ENCODE measurements around the gene PARD3B. TPM values are rescaled to one million over a fixed set of nuclear protein-coding genes. Genes with fewer than 3 reads are reported as not detected.

PARD3B gene
- total RNA-seq, 2 donors from 2014 or later: 15.0 to 17.8 TPM

GRCh38 chr2:204570421-204570820 is 25.1 kb downstream of the PARD3B start:
- TF ChIP-seq CTCF (IDR thresholded peaks at IDR 0.05) (no peak), POLR2A (IDR thresholded peaks at IDR 0.05) (no peak)
- no peak for DNase-seq
- H3K9me3 ChIP-seq: no peaks in the 10 kb centered on the region

GRCh38 chr2:204571041-204571440 is 25.8 kb downstream of the PARD3B start:
- no peaks in the 10 kb centered on the region for H3K27me3 ChIP-seq
- H3K36me3 ChIP-seq (replicated peaks in 1 of 2; ENCODE audit: insufficient read depth in 1 of 2, low read depth in 2 of 2): no peaks in the 10 kb centered on the region
- intact Hi-C loops (cut with DNase I): no loop called here
- TF ChIP-seq POLR2A (IDR thresholded peaks at IDR 0.05) (no peak), CTCF (IDR thresholded peaks at IDR 0.05) (no peak)
- no peaks in the 10 kb centered on the region for H3K4me1 ChIP-seq
- H3K9me3 ChIP-seq: no peaks in the 10 kb centered on the region
- H3K27ac ChIP-seq: no peak overlapping the region
- WGBS, 2 donors: 48 to 62% methylated on average over 2 of the region's 2 CpGs
- H3K4me3 ChIP-seq: no peak overlapping the region
- DNase-seq (no peak), ATAC-seq (no peak)

More at GRCh38 chr2:204570421-204570820, 25.1 kb downstream of the PARD3B start:
- 71% methylated on average over 1 of the region's 1 CpG for WGBS, 2 donors
- no peak for ATAC-seq
- Histone ChIP-seq H3K36me3 (replicated peaks in 1 of 2; ENCODE audit: insufficient read depth in 1 of 2, low read depth in 2 of 2) (no peaks in the 10 kb centered on the region), H3K4me1 (no peaks in the 10 kb centered on the region), H3K4me3 (no peak overlapping the region), H3K27me3 (no peaks in the 10 kb centered on the region), H3K27ac (no peak overlapping the region)
- intact Hi-C loops (cut with DNase I): no loop called here

DNA sequence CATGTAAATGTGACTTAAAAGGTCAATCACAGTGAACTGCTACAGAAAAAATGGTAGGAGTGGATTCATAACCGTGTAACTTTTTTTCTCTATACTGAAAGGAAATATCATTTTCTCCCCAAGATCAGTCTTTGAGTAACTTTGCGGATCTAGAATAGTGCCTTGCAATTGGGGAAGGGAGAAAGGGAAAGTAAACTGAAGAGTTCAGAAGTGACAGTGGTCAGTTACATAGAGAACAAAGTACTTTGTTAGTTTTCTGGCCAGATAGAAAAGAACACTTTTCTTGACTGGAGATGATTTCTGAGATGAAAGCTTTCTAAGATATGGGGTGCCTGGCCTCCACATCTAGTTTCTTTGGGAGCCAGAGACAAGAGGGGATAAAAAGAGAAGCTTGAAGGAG is 26.6 kb downstream of the PARD3B start:
- no peak for DNase-seq
- intact Hi-C loops (cut with DNase I): no loop called here
- TF ChIP-seq CTCF (IDR thresholded peaks at IDR 0.05) (no peak), POLR2A (IDR thresholded peaks at IDR 0.05) (no peak)
- Histone ChIP-seq H3K9me3 (no peaks in the 10 kb centered on the region), H3K27ac (no peak overlapping the region), H3K4me1 (no peaks in the 10 kb centered on the region), H3K4me3 (no peak overlapping the region), H3K27me3 (no peaks in the 10 kb centered on the region), H3K36me3 (replicated peaks in 1 of 2; ENCODE audit: insufficient read depth in 1 of 2, low read depth in 2 of 2) (no peaks in the 10 kb centered on the region)
- WGBS, 2 donors: 90 to 95% methylated on average over 2 of the region's 2 CpGs
- no peak for ATAC-seq

- WGBS, 2 donors: 90 to 97% methylated on average over 2 of the region's 2 CpGs
- Histone ChIP-seq H3K4me1 (no peaks in the 10 kb centered on the region), H3K36me3 (replicated peaks in 1 of 2; ENCODE audit: insufficient read depth in 1 of 2, low read depth in 2 of 2) (no peaks in the 10 kb centered on the region), H3K4me3 (no peak overlapping the region), H3K9me3 (no peaks in the 10 kb centered on the region), H3K27ac (no peak overlapping the region), H3K27me3 (no peaks in the 10 kb centered on the region)
- ATAC-seq (no peak), DNase-seq (no peak)
- intact Hi-C loops (cut with DNase I): no loop called here
- TF ChIP-seq POLR2A (IDR thresholded peaks at IDR 0.05) (no peak), CTCF (IDR thresholded peaks at IDR 0.05) (no peak)
Measured at GRCh38 chr2:204573221-204573620, 27.9 kb downstream of the PARD3B start.

DNA sequence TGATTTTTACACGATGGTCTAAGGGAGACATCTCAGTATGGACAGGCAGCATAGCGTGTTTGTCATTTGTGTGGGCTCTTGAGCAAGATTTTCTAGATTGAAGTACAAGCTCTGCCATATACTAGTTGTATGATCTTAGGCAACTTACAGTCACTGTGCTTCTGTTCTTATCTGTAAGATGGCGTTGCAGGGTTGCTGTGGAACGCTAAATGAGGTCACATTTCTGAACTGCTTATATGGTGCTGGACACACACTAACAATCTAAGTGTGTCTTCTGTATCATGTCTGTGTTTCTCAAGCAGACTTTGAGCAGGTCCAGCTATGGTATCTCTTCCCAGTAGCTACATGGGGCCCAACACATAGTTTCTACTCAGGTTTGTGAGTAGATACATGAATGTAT is 29.2 kb downstream of the PARD3B start:
- H3K36me3 ChIP-seq (replicated peaks in 1 of 2; ENCODE audit: insufficient read depth in 1 of 2, low read depth in 2 of 2): no peaks in the 10 kb centered on the region
- no peak overlapping the region for H3K27ac ChIP-seq
- intact Hi-C loops (cut with DNase I): no loop called here
- ATAC-seq (no peak), DNase-seq (no peak)
- H3K4me1 ChIP-seq: no peaks in the 10 kb centered on the region
- 77 to 85% methylated on average over 4 of the region's 4 CpGs for WGBS, 2 donors
- H3K9me3 ChIP-seq: no peaks in the 10 kb centered on the region
- no peak for TF ChIP-seq CTCF (IDR thresholded peaks at IDR 0.05)
- no peak for TF ChIP-seq POLR2A (IDR thresholded peaks at IDR 0.05)
- H3K27me3 ChIP-seq: no peaks in the 10 kb centered on the region
- no peak overlapping the region for H3K4me3 ChIP-seq
